Measurements from ENCODE around the gene ZWINT. TPM values are rescaled to one million over a fixed set of nuclear protein-coding genes. Genes with fewer than 3 reads are reported as not detected.

ZWINT gene, protein sequence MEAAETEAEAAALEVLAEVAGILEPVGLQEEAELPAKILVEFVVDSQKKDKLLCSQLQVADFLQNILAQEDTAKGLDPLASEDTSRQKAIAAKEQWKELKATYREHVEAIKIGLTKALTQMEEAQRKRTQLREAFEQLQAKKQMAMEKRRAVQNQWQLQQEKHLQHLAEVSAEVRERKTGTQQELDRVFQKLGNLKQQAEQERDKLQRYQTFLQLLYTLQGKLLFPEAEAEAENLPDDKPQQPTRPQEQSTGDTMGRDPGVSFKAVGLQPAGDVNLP
- 10.8 and 21.9 TPM in 2 replicates for total RNA-seq

DNA sequence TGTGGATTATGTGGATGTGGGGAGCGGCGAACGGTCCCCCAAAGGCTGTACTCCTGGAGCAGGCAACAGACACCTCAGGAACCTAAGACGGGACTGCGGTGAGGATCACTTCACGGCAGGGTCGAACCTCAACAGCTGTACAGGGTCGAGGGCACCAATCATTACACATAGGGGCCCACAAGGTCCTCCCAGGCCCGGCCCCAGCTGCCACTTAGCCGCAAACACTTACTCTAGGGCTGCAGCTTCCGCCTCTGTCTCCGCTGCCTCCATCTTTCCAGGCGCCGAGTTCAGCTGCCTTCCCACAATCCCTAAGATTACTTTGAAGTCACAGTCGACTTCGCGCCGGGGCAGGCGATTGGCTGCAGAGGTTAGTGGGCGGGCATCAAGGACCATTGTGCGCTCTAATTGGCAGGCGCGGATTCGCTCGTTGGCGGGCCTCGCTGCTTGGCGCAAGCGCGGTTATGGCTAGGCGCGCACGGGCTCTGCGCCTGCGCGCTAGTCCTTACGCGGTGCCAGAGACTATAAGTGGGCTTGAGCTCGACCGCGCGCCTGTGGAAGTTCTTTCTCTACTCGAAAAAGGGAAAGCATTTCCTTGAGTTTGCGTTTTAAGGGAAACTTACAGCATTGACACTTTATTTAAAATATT, at the start of gene ZWINT:
Gene ZWINT, minus strand, starts transcription at position 293 of the 646 bp plus-strand sequence. Its CDS starts 23 bp downstream, at position 270.
- DNase-seq (ENCODE audit: extremely low read depth, low read depth, low spot score), result peak; percentile 61

DNA sequence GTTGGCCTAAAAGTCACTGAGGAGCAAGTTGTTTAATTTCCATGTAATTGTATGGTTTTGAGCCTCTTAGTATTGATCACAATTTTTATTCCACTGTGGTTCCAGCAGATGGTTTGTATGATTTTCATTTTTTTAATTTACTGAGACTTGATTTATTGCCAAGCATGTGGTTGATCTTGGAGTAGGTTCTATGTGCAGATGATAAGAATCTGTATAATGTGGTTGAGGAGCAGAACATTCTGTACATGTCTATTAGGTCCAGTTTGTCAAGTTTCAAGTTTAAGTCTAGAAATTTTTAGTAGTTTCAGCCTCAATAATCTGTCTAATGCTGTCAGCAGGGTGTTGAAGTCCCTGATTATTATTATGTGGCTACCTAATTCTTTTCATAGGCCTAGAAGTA, 22.7 kb upstream of the ZWINT start:
- DNase-seq (ENCODE audit: extremely low read depth, low read depth, low spot score), result no peak

DNA sequence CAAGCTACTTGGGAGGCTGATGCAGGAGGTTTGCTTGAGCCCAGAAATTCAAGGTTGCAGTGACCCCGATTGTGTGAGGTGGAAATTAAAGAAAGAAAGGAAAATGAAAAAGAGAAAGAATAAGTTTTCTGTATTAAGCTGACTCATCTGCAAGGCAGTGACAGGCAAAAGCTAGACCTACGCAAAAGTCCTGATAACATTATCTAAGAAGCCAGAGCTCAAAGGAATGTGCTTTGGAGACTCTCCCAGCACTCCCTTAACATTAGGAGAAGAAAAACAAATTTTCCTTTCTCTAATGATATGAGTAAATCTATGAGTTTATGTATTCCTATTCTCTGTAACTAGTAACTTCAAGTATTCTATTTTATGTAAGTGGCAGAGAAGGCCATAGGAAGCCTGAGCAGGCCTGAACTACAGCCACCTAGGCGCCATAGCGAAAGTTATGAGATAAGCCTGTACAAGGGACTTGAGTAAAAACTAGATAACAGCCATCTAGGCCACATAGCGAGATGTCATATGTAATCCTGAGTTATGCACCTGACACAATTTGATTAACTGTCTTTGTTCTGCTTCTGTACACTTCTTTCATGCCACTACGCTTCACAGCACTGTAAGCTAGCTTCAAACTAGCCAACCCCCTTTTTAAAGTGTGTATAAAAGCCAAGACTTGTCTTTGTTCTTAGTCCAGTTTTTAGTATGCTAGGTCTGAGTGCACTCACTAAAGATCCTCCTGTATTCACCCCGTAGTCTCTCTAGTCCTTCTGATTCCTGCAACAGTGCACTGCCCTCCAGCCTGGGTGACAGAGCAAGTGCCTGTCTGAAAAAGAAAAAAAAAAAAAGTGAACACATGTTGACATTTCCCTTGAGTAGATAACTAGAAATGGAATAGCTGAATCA, 9.4 kb upstream of the ZWINT start:
- DNase-seq (ENCODE audit: extremely low read depth, low read depth, low spot score), result no peak

DNA sequence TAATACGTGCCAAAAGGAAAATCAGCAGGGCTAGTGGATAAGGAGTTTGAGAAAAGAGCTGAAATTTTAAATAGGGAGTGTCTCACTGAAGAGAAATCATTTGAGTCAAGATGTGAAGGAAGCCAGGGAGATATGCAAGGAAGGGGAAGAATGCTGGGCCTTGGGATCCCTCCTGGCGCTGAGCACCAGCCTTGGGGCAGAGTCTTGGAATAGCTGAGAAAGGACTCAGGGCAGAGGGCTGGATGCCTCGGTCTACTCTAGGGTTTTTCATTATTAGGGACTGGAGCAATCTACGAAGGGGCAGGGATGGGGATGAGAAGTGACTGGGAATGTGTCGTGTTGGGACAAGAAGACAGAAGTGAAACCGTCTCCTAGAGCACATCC, 484 bp downstream of the ZWINT start:
- no peak for DNase-seq (ENCODE audit: extremely low read depth, low read depth, low spot score)

DNA sequence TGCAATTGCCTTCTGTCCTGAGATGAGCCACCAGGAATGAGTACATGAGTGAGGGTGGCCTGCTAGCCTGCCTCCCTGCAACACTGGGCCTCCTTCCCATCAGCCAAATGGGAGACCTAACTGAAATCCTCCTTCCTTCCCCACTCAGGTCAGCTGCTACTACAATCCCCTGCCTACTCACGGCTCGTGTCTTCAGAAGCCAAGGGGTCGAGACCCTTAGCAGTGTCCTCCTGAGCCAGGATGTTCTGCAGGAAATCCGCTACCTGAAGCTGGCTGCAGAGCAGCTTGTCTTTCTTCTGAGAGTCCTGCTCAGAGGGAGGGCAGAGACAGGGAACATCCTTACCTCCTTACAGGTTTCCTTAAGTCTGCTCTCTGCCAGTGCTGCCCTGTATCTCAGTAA, 1.2 kb downstream of the ZWINT start:
- DNase-seq (ENCODE audit: extremely low read depth, low read depth, low spot score), result no peak

DNA sequence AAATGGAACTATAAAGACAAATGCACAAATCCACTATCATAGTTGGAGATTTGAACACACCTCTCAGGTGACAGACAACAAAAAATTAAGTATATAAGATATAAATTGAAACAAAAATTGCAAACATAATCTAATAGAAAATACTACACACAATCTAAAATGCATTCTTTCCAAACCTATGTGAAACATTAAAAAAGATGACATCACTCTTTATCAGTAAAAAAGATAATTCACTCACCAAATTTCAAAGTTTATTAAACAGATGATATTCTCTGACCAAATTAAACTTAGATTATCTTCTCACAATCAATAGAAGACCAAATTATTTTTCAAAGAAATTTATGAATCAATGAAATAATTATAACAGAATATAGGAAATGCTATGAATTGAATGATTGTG, 4.0 kb downstream of the ZWINT start:
- DNase-seq (ENCODE audit: extremely low read depth, low read depth, low spot score), result no peak

DNA sequence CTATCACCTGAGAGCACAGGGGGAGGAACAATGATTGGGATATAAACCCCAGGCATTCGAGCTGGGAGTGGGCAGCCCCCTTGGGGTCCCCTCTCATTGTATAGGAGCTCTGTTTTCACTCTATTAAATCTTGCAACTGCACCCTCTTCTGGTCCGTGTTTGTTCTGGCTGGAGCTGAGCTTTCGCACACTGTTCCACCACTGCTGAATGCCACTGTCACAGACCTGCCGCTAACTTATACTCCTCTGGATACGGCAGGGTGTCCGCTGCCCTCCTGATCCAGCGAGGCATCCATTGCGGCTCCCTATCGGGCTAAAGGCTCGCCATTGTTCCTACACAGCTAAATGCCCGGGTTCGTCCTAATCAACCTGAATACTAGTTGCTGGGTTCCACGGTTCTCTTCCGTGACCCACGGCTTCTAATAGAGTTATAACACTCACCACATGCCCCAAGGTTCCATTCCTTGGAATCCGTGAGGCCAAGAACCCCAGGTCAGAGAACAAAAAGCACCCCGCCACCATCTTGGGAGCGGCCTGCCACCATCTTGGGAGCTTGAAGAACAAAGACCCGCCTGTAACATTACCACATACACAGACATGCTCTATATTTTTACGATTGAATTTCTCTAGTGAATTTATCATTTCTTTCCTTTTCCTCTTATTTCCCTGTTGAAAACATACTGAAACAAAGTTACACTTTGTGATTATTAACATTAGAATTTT, 9.0 kb downstream of the ZWINT start:
- no peak for DNase-seq (ENCODE audit: extremely low read depth, low read depth, low spot score)

DNA sequence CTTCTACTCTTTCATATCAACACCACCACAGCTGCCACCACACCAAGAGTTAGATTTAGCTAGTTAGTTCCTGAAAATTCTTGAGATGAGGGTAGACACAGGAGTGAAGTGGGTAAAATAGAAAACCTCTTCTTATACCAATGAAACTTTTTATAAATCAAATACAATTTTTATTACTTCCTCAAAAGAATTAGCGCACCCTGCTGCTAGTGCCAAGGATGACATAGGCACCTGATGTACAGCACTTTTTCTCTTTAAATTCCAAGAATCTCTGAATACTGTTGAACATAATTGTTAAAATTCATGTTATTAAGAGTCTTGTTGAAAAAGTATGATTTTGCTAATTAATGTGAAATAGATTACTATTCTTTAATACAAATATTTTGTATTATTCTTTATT, 11.4 kb downstream of the ZWINT start:
- no peak for DNase-seq (ENCODE audit: extremely low read depth, low read depth, low spot score)

DNA sequence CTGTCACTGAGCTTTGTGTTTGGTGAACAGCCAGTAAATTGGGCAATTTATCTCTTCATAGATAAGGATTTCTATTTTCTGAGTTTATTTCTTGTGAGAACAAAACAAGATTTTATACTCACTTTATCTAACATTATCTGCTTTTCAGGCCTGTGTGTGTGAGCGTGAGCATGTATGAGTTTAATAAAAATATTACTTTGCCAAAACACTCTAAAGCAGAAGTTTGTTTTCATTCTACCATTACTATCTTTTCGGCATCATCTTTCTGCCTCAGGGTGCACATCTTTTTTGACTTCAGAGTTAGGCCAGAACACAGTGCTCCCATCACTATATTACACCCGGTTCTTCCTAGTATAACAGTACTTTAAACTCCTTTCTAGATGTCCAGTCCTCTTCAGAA, 13.0 kb downstream of the ZWINT start:
- DNase-seq (ENCODE audit: extremely low read depth, low read depth, low spot score), result no peak

DNA sequence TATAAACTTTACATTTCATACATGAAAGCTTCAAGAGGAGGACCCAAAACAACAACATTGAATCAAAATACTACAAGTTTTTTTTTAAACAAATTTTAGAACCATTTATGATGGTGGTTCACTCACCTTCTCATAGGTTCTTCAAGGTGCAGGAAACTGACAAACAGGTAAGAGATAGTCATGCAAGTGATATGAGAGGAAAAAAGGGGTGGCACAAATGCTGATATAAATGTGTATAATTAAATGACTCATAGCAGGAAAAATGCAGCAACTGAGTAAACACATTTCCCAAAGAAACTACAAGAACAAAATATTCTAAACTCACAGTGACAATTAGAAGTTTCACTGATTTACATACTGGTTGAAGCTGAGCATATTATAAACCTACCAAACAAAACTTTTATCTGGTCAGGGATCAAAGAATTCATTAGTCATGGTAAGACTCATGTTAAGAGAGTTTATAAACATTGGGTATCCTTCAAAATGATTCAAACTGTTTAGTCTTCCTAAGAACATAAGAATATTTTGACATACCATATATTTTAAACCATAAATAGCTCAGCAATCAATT, 14.1 kb downstream of the ZWINT start:
- no peak for DNase-seq (ENCODE audit: extremely low read depth, low read depth, low spot score)

DNA sequence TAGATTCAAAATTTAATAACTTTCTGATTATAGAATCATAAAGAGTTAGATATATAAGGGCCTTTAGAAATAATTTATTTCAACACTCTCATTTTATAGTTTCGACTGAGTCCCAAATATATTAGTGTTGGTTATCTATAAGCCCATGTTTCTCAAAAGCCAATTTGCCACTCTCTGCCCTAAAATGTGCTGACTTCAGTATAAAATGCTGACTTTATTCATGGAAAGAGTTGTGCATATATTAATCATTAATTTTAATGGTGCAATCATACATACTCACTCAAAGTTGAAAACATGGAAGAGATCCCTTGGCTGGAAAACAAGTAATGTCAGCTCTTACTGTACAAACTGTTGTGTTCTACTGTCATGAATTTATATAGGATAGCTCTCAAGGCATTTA, 19.4 kb downstream of the ZWINT start:
- DNase-seq (ENCODE audit: extremely low read depth, low read depth, low spot score), result no peak

DNA sequence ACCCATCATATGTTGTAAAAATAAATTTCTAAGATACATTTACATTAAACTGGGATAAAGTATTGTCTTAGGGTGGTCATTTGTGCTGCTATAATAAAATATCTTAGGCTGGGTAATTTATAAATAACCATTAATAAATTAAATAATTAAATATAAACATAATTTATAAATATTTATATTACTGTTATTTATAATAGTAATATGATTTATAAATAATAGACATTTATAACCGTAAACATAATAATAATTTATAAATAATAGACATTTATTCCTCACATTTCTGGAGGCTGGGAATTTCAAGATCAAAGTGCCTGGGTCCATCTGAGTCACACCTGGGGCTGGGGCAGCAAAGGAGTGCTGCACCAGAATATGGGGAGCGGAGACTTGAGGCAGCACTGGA, 31.1 kb downstream of the ZWINT start:
- no peak for DNase-seq (ENCODE audit: extremely low read depth, low read depth, low spot score)

DNA sequence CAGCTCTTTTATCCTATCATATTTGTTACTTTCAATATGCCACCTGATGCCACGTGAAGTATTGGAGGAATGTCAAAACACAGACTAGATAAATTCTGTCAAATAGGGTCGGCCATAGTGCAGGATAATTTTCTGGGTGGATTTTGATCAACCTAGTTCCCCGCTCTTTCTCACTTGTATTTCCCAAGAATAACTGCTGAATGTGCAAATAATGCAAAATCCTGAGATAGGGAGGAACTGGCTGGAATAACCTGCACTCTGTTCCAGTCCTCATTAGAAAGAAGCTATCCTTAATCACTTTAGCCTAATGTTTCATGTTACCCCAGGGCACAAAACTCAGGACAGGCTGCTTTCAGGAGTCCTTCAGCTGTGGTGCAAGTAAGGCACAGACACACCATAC, 33.9 kb downstream of the ZWINT start:
- DNase-seq (ENCODE audit: extremely low read depth, low read depth, low spot score), result no peak

DNA sequence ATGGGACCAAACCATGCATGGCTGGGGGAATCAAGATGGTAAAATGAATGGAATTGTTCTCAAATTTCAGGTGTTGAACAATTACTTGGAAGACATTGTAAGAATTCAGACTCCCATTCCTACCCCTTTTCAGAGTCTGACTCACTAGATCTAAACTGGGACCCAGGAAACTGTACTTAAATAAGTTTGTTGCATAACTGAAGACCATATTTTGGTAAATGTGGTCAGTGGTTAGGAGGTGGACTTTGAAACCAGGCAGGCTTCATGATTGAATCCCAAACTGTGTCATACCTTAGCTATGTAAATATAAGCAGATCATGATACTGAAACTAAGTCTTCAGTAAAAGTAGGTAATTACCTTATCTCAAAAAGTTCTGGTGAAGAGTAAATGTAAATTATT, 41.7 kb downstream of the ZWINT start:
- DNase-seq (ENCODE audit: extremely low read depth, low read depth, low spot score), result no peak

DNA sequence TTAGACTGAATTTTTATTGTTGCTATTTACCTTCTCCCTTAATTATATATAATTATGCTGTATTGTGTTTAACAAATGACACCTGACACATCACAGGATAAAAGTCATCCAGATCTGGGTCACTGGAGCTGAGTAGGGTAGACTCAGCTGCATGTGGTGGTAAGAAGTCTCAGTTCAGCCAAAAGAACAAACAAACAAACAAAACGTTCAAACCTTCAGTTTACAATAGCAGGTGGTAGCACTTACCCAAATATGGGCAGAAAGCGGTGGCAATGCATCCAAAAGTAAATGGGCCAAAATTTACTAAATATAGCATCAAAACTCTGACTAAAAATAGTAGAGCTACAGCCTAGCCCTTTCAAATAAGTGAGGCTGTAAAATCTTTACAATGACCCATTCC, 42.2 kb downstream of the ZWINT start:
- no peak for DNase-seq (ENCODE audit: extremely low read depth, low read depth, low spot score)

DNA sequence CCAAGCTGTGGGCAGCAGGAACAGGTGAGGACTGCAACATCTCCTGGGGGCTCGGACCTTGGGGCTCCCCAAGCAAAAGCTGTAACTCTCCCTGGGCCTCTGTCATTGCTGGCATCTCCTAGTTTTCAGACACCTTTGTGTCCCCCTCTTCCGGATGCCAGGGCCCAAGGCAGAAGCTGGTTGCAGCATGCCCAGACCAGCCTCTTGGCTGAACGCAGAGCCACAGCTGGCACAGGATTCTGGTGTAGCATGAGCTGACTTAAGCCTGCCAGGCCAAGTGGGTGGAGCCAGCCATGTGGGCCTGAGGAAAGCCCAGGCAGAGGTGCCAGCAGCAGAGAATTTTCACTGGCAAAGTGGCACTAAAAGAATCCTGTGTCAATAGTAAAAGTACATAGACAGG, 43.5 kb downstream of the ZWINT start:
- no peak for DNase-seq (ENCODE audit: extremely low read depth, low read depth, low spot score)

DNA sequence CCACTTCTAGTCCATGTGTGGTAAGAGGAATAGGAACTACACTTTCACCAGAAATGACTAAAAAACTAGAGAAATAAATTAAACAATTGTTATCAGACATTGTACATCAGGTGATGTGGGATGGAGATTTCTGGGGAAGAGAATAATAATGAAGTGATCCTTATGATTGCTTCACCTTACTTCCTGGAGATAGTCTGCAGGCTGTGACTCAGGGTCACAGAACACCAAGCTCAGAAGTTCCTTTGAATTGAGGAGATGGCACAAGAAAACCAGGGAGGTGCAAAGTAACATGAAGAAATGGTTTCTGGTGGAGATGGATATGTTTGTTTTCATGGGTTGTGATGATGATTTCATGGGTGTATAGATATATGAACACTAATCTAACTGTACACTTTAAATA, 44.5 kb downstream of the ZWINT start:
- no peak for DNase-seq (ENCODE audit: extremely low read depth, low read depth, low spot score)

Data from glomerular endothelial cell (primary cell).